ENCODE data around the gene DNAJB1.
A peak's percentile ranks its signal among the peaks of the same experiment; 100 is the strongest.
"Not testable (repeated sequence)": the region's sequence is repeated elsewhere in the genome, so short reads cannot be mapped to it uniquely, and the experiment has no call there.

Gene DNAJB1

DNA sequence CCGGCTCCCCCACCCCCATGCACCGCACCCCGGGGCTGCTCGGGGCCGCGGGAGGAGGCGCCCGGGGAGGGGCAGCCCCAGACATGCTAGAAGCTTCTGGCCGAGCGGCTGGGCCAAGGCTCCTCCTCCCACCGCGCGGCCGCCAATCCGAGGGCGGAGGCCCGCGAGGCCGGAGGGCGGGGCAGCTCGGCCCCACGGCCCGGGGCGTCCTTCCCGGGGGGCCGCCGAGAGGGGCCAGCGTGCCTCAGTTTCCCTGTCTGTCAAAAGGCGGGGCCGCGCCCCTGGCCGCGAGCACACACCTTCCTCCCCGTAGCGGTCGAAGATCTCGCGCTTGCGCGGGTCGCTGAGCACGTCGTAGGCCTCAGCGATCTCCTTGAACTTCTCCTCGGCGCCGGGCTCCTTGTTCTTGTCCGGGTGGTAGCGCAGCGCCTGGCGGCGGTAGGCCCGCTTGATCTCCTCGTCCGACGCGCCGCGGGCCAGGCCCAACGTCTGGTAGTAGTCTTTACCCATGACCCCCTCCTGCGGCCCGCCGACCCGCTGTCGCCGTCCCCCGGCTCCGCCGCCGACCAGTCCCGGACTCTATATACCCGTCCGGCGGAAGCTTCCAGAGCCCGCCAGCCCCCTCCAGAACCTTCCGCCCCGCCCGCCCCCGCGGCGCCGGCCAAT, at the start of gene DNAJB1:
Gene DNAJB1, minus strand, starts transcription at position 558 of the 666 bp plus-strand sequence. Its CDS starts 48 bp downstream, at position 510.
- DNase-seq (ENCODE audit: low read depth in 2 of 2) = peak; percentile 66

- DNase-seq (ENCODE audit: low read depth in 2 of 2) = no peak
These were observed 48.9 kb upstream of the DNAJB1 start for GRCh38 chr19:14567079-14567478.

- DNase-seq (ENCODE audit: low read depth in 2 of 2) = no peak
These were observed 48.5 kb upstream of the DNAJB1 start for GRCh38 chr19:14566712-14567077.

DNA sequence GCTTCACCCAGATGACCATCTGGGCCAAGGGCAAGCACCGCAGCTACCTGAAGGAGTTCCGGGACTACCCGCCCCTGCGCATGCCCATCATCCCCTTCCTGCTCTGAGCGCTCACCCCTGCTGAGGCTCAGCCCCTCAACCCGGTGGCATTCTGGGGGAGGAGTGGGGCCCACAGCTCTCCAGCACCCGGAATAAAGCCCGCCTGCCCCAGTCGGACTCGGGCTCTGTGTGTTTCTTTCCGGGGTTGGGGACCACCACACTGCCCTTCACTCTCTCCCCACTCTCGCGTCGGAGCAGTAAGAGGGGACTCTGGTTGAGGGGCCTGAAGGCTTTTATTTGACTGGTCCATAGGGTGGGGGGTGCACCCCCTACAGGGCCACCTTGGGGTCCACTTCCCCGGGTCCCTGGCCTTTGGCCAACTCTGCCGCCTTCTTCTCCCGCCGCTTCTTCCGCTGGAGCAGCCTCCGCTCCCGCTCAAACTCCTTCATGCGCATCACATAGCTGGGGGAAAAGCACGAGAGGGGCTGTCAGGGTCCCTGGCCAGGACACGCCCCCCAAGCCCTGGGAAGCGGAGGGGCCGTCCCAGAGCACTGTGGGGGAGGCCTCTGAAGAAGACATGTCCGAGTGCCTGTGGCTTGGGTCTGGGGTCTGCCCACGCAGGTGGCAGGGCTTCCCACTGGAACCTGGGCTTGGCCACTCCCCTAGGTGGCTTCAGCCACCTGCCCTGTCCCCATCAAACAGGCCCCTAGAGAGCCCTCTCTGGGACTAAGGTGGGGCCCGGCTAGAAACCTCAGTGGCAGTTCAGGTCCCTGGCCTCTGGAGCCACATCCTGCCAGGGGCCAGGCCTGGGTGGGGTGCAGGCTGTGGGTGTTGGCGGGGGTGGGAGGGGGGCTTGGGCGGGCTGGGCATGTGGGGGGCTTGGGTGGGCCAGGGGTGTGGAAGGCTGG, 47.8 kb upstream of the DNAJB1 start:
- no peak for DNase-seq (ENCODE audit: low read depth in 2 of 2)

GRCh38 chr19:14565298-14565679, 47.1 kb upstream of the DNAJB1 start:
- DNase-seq (ENCODE audit: low read depth in 2 of 2) = no peak

DNA sequence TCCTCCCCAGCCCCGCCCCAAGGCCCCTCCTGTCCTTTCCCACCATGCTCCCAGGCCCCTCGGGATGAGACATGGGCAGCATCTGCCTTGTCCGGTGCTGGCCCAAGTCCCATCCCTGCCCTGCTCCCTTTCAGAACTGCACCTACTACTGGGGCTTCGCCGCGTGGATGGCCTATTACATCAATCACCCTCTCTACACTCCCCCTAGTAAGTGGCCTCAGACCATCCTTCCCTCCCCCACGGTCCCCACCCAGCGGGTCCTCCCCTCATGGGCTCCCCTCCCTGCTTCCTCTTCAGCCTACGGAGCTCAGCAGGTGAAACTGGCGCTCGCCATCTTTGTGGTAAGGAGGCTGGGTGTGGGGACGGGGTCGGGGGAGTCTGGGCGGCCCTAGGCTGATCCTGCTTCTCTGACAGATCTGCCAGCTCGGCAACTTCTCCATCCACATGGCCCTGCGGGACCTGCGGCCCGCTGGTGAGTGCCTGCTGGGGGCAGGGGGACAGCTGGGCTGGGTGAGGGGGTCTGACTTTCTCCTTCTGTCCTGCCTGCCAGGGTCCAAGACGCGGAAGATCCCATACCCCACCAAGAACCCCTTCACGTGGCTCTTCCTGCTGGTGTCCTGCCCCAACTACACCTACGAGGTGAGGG, 46.6 kb upstream of the DNAJB1 start:
- DNase-seq (ENCODE audit: low read depth in 2 of 2) = not testable (repeated sequence)

GRCh38 chr19:14563989-14564651, 45.9 kb upstream of the DNAJB1 start:
- peak; percentile 49 to 77 for DNase-seq (ENCODE audit: low read depth in 2 of 2)

GRCh38 chr19:14563590-14563926, 45.4 kb upstream of the DNAJB1 start:
- DNase-seq (ENCODE audit: low read depth in 2 of 2) = no peak

GRCh38 chr19:14562660-14563589, 44.7 kb upstream of the DNAJB1 start:
- DNase-seq (ENCODE audit: low read depth in 2 of 2) = no peak

DNA sequence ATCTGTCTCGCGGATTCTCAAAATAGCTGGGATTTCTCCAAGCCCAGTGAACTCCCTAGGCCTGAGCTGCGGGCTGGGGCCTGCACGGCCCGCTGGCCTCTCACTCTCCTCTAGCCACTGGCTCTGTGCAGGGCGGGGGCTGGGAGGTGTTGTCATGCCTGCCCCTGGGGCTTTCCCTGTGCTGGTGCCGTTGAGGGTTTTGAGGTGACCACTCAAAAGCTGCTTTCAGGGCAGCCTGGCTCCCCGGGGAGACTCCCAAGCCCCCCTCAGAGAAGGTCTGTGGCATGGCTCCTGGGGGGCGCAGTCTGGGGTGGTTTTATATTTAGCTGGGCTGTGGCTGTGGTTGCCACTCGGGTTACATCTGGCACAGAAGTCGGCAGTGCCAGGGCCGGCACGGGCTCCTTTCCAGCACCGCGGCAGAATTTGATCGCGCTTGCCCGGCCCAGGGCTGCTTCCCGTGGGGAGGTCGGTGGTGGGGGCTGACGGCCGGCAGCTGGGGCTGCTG, 43.7 kb upstream of the DNAJB1 start:
- no peak for DNase-seq (ENCODE audit: low read depth in 2 of 2)

- no peak for DNase-seq (ENCODE audit: low read depth in 2 of 2)
These were observed 43.1 kb upstream of the DNAJB1 start for GRCh38 chr19:14561249-14561648.

DNA sequence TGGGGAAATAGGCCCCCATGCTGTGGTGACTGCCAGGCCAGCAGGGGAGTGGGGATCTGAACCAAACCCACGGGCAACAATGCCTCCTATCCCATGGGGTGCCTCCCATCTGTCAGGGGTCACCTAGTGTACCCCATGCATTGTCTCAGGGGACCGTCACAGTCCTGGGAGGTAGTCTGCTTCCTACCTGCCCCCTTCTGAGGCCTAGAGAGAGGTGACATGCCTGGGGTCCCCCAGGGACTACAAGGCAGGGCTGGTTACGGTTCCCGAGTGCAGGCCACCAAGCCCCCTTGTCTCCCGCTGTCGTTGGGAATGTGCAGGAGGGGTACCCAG, 42.5 kb upstream of the DNAJB1 start:
- no peak for DNase-seq (ENCODE audit: low read depth in 2 of 2)

GRCh38 chr19:14559916-14560775, 41.9 kb upstream of the DNAJB1 start:
- no peak for DNase-seq (ENCODE audit: low read depth in 2 of 2)

DNA sequence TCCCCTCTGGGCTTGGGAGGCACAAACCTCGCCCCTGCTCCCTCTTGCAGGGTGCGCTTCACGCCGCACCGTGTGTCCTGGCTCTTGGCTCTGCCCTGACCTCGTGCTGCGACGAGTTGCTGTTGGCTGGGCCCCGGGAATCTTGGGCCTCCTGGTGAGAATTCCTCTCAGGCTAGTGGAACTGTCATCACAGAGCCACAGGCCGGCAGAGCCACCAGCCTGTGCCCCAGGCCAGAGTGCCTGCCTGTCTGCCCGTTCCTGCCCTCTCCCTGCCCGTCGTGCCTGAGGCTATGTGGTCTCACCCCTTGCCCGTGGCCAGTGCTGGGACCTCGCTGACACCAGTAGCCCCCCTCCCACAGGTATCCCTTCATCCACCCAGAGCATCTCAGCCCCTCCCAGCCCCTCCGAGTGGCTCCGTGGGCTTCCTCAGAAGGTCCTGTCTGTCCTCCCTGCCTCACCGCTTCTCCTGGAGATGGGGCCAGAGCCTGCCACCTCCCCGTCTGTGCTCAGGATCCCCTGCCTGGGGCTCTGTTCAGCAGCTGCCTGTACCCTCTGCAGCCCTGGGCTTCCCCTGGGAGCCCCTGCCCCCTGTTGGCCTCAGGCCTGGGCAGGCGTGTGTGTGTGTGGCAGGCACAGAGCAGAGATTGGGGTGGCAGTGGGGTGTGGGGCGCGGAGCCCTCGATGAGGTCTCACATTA, 40.3 kb upstream of the DNAJB1 start:
- no peak for DNase-seq (ENCODE audit: low read depth in 2 of 2)

GRCh38 chr19:14556662-14557188, 38.5 kb upstream of the DNAJB1 start:
- DNase-seq (ENCODE audit: low read depth in 2 of 2) = peak; percentile 63 to 67

- DNase-seq (ENCODE audit: low read depth in 2 of 2) = no peak
These were observed 37.9 kb upstream of the DNAJB1 start for GRCh38 chr19:14555918-14556661.

DNA sequence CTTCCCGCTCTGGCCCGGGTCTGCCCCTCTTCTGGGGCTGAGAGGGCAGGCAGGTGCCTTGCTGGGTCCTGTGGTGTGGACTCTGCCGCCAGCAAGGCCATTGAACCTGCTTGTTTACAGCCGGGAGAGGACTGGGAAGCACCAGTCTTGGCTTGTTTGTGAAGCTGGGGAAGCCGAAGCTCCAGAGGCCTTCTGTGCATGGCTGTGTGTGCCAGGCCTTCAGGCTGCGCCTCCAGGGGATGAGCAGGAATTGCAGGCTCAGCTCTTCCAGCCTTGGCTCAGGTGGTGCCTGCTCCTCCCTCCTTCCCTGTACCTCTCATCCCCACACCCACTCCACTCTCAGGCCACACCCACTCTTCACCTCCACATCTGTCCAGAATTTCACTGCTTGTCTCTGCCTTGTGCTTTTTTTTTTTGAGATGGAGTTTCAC, 36.2 kb upstream of the DNAJB1 start:
- DNase-seq (ENCODE audit: low read depth in 2 of 2) = no peak

- DNase-seq (ENCODE audit: low read depth in 2 of 2) = no peak
These were observed 35.7 kb upstream of the DNAJB1 start for GRCh38 chr19:14553939-14554243.
